Neural crest cell (in vitro differentiated cells): ENCODE measurements around the gene OPRPN. TPM values are rescaled to one million over a fixed set of nuclear protein-coding genes. Genes with fewer than 3 reads are reported as not detected.

Experiments used
- DNase-seq: peaks from one replicate; pipeline ENCODE4 v3.0.0; 2021; ENCODE audit warnings: low read depth, mixed read lengths, low spot score
- H3K27ac Mint-ChIP-seq: one replicate; pipeline ENCODE4 v1.8.0; 2021; ENCODE audit warnings: mild to moderate bottlenecking, mixed read lengths; ENCODE audit not compliant: unreplicated experiment
- H3K27me3 Mint-ChIP-seq: 2 replicates; pipeline ENCODE4 v1.8.0; 2021; ENCODE audit warnings: low read depth, mild to moderate bottlenecking, mixed read lengths
- H3K36me3 Mint-ChIP-seq: 2 replicates; pipeline ENCODE4 v1.8.0; 2021; ENCODE audit warnings: low read depth, mild to moderate bottlenecking, mixed read lengths
- H3K4me1 Mint-ChIP-seq: 2 replicates; pipeline ENCODE4 v1.8.0; 2021; ENCODE audit warnings: mixed read lengths
- H3K4me3 Mint-ChIP-seq: one replicate; pipeline ENCODE4 v1.8.0; 2021; ENCODE audit warnings: mild to moderate bottlenecking, mixed read lengths
- H3K9me3 Mint-ChIP-seq: 2 replicates; pipeline ENCODE4 v1.8.0; 2021; ENCODE audit warnings: mixed read lengths
- CTCF ChIP-seq: fragments of 200-600 bp; sonication (generic); conservative IDR thresholded peaks from 2 replicates; pipeline ENCODE4 v1.5.0; 2021; ENCODE audit warnings: antibody characterized with exemption, mild to moderate bottlenecking
- total RNA-seq: library from RNA; stranded (reverse); gene quantifications from 2 replicates; pipeline ENCODE4 v1.2.1, GENCODE V29; 2021

OPRPN gene
- total RNA-seq, 1 donor from 2014 or later, result not detected

- H3K27me3 Mint-ChIP-seq, result peaks cover 5% of the 10 kb centered on the region
- H3K4me1 Mint-ChIP-seq, result no peaks in the 10 kb centered on the region
- TF ChIP-seq CTCF, result no peak
- H3K9me3 Mint-ChIP-seq, result no peaks in the 10 kb centered on the region
- no peaks in the 10 kb centered on the region for H3K36me3 Mint-ChIP-seq
- DNase-seq, result no peak
- H3K4me3 Mint-ChIP-seq, result no peak overlapping the region
- no peak overlapping the region for H3K27ac Mint-ChIP-seq
Measured at GRCh38 chr4:70392057-70392776, 5.5 kb upstream of the OPRPN start.

- H3K36me3 Mint-ChIP-seq, result no peaks in the 10 kb centered on the region
- TF ChIP-seq CTCF, result no peak
- no peak overlapping the region for H3K27ac Mint-ChIP-seq
- H3K9me3 Mint-ChIP-seq, result no peaks in the 10 kb centered on the region
- H3K27me3 Mint-ChIP-seq, result peaks cover 5% of the 10 kb centered on the region
- H3K4me1 Mint-ChIP-seq, result no peaks in the 10 kb centered on the region
- no peak overlapping the region for H3K4me3 Mint-ChIP-seq
- DNase-seq, result no peak
Measured at GRCh38 chr4:70399319-70399718, 1.6 kb downstream of the OPRPN start.

GRCh38 chr4:70402762-70403161, 5.0 kb downstream of the OPRPN start:
- Mint-ChIP-seq H3K4me3 (no peak overlapping the region), H3K27ac (no peak overlapping the region), H3K9me3 (no peaks in the 10 kb centered on the region), H3K4me1 (no peaks in the 10 kb centered on the region), H3K36me3 (no peaks in the 10 kb centered on the region), H3K27me3 (peaks cover 5% of the 10 kb centered on the region)
- no peak for TF ChIP-seq CTCF
- DNase-seq, result no peak

GRCh38 chr4:70405765-70406164, 8.0 kb downstream of the OPRPN start:
- H3K27ac Mint-ChIP-seq, result no peak overlapping the region
- H3K36me3 Mint-ChIP-seq, result no peaks in the 10 kb centered on the region
- peaks cover 5% of the 10 kb centered on the region for H3K9me3 Mint-ChIP-seq
- H3K27me3 Mint-ChIP-seq, result peaks cover 5% of the 10 kb centered on the region
- H3K4me1 Mint-ChIP-seq, result no peaks in the 10 kb centered on the region
- H3K4me3 Mint-ChIP-seq, result no peak overlapping the region
- TF ChIP-seq CTCF, result no peak
- no peak for DNase-seq

- no peak for DNase-seq
- Mint-ChIP-seq H3K4me1 (no peaks in the 10 kb centered on the region), H3K36me3 (peaks cover 10% of the 10 kb centered on the region), H3K27me3 (peaks cover 3% of the 10 kb centered on the region), H3K27ac (no peak overlapping the region), H3K4me3 (no peak overlapping the region), H3K9me3 (peaks cover 12% of the 10 kb centered on the region)
- TF ChIP-seq CTCF, result no peak
Measured at GRCh38 chr4:70425306-70425705, 27.6 kb downstream of the OPRPN start.
